Spleen (tissue), 11 donors: Measurements from ENCODE around the gene OR8D1. TPM values are rescaled to one million over a fixed set of nuclear protein-coding genes. Genes with fewer than 3 reads are reported as not detected.

ENCODE experiments used
- DNase-seq: peaks from one replicate; pipeline ENCODE4 v3.0.0-alpha.2; 2020
- H3K27ac ChIP-seq, 8 donors: fragments of 200-600 bp; sonication (generic) in 7 of 8; 1 replicate in 4 of 8; 2 replicates in 4 of 8; pipeline versions ENCODE4 v1.5.0 to v1.8.0; 2016 to 2021; ENCODE audit warnings: inconsistent platforms in 4 of 8, mild to moderate bottlenecking in 4 of 8, moderate library complexity in 1 of 8
- H3K27me3 ChIP-seq, 7 donors: fragments of 200-600 bp; sonication (generic) in 6 of 7; replicated peaks in 1 of 7; 1 replicate in 4 of 7; 2 replicates in 3 of 7; pipeline versions ENCODE4 v1.5.0 to v1.8.0; 2016 to 2021; ENCODE audit warnings: inconsistent platforms in 3 of 7, mild to moderate bottlenecking in 1 of 7
- H3K36me3 ChIP-seq, 6 donors: fragments of 200-600 bp; sonication (generic) in 5 of 6; 1 replicate in 4 of 6; 2 replicates in 2 of 6; pipeline versions ENCODE4 v1.5.0 to v1.8.0; 2016 to 2021; ENCODE audit warnings: inconsistent platforms in 2 of 6
- H3K4me1 ChIP-seq, 6 donors: fragments of 200-600 bp; sonication (generic) in 5 of 6; 1 replicate in 3 of 6; 2 replicates in 3 of 6; pipeline versions ENCODE4 v1.5.0 to v1.8.0; 2016 to 2021; ENCODE audit warnings: inconsistent platforms in 3 of 6
- H3K4me3 ChIP-seq, 8 donors: fragments of 200-600 bp; sonication (generic) in 7 of 8; 1 replicate in 4 of 8; 2 replicates in 4 of 8; pipeline versions ENCODE4 v1.5.0 to v1.8.0; 2016 to 2021; ENCODE audit warnings: inconsistent platforms in 4 of 8, mild to moderate bottlenecking in 4 of 8, moderate library complexity in 2 of 8
- H3K9me3 ChIP-seq, 8 donors: fragments of 200-600 bp; sonication (generic) in 7 of 8; 1 replicate in 4 of 8; 2 replicates in 4 of 8; pipeline versions ENCODE4 v1.5.0 to v1.8.0; 2016 to 2021; ENCODE audit warnings: inconsistent platforms in 4 of 8
- POLR2A ChIP-seq, 3 donors: fragments of 450-650 bp; IDR thresholded peaks; one replicate each; pipeline ENCODE4 v1.5.1; 2017; ENCODE audit warnings: antibody characterized with exemption in 3 of 3, mild to moderate bottlenecking in 1 of 3
- POLR2AphosphoS5 ChIP-seq, 3 donors: sonication (generic); formaldehyde crosslinking; IDR thresholded peaks; one replicate each; pipeline ENCODE4 v1.5.1; 2017; ENCODE audit warnings: antibody characterized with exemption in 3 of 3
- WGBS, 5 donors: extraction: QIAGEN DNeasy Blood & Tissue Kit in 3 of 5; methylation state at CpG; one replicate each; pipeline versions ENCODE4 v1.1.5 to v1.1.7; 2013 to 2018; 5-methylcytosine and 5-hydroxymethylcytosine counted together
- intact Hi-C: fragments of 100-400 bp; cut with DNase I; formaldehyde crosslinking; loops from one replicate; pipeline ENCODE4 v1.15.0; 2023; ENCODE audit warnings: low total_unique reads
- polyA plus RNA-seq, 3 donors: library from polyadenylated mRNA; stranded (reverse); fragments of 200-250 nt; gene quantifications; one replicate each; pipeline ENCODE4 v1.2.1, GENCODE V29; 2013
- total RNA-seq, 7 donors: library from RNA; depleted of rRNA in 3 of 7; stranded (reverse); fragments of >200 nt in 3 of 7; fragmentation: NEBNext Ultra II Directional in 4 of 7; extraction: Animal tissue kit (Norgen Biotek cat#: 25700) in 4 of 7; gene quantifications; one replicate each; pipeline versions ENCODE4 v1.1.0 to v1.2.1, GENCODE V29; 2016 to 2021
- TF ChIP-seq, protein P1 (sequence below), 11 experiments: fragments of 200-600 bp in 7 of 11; fragments of 450-650 bp in 4 of 11; sonication (generic) in 4 of 11; IDR thresholded peaks in 8 of 11; conservative IDR thresholded peaks in 3 of 11; 1 replicate in 7 of 11; 2 replicates in 4 of 11; pipeline versions ENCODE4 v1.4.0 to v1.8.0; 2016 to 2021; ENCODE audit warnings: antibody characterized with exemption in 11 of 11, inconsistent platforms in 4 of 11, mild to moderate bottlenecking in 1 of 11
- donor health status: healthy with polysubstance abuse.
- donor health status: DM: no; HTN: no; CAD: no; lungs with moderate emphysema.
- donor health status: DM: no; HTN: no; CAD: no.
- donor health status: Bipolar disorder and iron deficiency.
- donor health status: healthy.
- donor health status: DM: no; HTN: no; CAD: no.
- donor health status: DM: yes; HTN: yes; CAD: no.

Gene OR8D1
- total and polyA plus RNA-seq, 10 donors: not detected

DNA sequence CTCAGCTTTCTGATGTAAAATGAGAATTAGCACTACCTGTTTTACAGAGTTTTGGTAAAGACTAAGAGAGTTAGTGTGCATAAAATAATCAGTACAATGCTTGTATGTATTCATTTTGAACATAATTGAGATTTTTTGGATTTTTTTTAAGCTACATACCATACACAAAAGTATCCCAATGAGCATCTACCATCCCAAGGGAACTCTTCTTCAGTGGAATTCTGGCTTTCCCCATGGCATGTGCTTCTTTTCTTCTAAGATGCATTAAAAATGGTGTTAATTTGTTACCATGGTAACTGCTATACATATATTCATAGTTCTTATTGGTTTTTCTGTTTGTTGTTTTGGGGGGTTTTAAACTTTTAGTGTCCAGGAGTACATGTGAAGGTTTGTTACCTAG lies 17.7 kb downstream of the OR8D1 start:
- no peaks in the 10 kb centered on the region for H3K27me3 ChIP-seq
- intact Hi-C loops: no loop called here
- peaks cover 0 to 5% (median 0%) of the 10 kb centered on the region in 8 donors for H3K9me3 ChIP-seq
- no peaks in the 10 kb centered on the region for H3K36me3 ChIP-seq
- no peak overlapping the region for H3K27ac ChIP-seq
- H3K4me3 ChIP-seq: no peak overlapping the region
- TF ChIP-seq POLR2AphosphoS5 (IDR thresholded peaks at IDR 0.05): no peak
- TF ChIP-seq POLR2A (IDR thresholded peaks at IDR 0.05): no peak
- TF ChIP-seq, protein P1, sequence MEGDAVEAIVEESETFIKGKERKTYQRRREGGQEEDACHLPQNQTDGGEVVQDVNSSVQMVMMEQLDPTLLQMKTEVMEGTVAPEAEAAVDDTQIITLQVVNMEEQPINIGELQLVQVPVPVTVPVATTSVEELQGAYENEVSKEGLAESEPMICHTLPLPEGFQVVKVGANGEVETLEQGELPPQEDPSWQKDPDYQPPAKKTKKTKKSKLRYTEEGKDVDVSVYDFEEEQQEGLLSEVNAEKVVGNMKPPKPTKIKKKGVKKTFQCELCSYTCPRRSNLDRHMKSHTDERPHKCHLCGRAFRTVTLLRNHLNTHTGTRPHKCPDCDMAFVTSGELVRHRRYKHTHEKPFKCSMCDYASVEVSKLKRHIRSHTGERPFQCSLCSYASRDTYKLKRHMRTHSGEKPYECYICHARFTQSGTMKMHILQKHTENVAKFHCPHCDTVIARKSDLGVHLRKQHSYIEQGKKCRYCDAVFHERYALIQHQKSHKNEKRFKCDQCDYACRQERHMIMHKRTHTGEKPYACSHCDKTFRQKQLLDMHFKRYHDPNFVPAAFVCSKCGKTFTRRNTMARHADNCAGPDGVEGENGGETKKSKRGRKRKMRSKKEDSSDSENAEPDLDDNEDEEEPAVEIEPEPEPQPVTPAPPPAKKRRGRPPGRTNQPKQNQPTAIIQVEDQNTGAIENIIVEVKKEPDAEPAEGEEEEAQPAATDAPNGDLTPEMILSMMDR (IDR thresholded peaks at IDR 0.05 in 8 of 11, conservative IDR thresholded peaks at IDR 0.05 in 3 of 11): no peak
- H3K4me1 ChIP-seq: no peaks in the 10 kb centered on the region
- no peak for DNase-seq

DNA sequence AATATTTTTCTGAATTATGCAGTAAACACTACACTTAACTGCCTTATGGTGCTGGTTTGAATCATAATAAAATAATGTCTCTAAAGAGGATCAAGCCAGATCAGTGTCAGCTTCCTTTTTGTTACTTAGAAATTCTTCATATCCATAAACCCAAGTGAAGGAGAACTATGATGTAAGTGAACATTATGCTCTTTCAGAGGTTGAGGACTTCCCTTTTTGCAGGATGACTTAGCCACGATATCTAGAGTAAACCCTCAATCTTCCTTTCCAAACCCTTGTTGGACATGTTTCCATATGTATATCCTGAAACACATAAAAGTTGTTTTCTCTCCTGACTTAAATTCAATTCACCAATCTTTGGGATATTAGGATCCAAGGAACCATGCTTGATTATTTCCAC lies 19.1 kb downstream of the OR8D1 start:
- no peak overlapping the region for H3K27ac ChIP-seq
- no peak overlapping the region for H3K4me3 ChIP-seq
- no peak for DNase-seq
- TF ChIP-seq, protein P1 (IDR thresholded peaks at IDR 0.05 in 8 of 11, conservative IDR thresholded peaks at IDR 0.05 in 3 of 11): no peak
- no peak for TF ChIP-seq POLR2AphosphoS5 (IDR thresholded peaks at IDR 0.05)
- no peak for TF ChIP-seq POLR2A (IDR thresholded peaks at IDR 0.05)
- no peaks in the 10 kb centered on the region for H3K36me3 ChIP-seq
- WGBS, 5 donors: 25 to 46% (median 31%) methylated on average over 1 of the region's 1 CpG
- intact Hi-C loops: no loop called here
- peaks cover 0 to 9% (median 0%) of the 10 kb centered on the region in 8 donors for H3K9me3 ChIP-seq
- H3K27me3 ChIP-seq: no peaks in the 10 kb centered on the region
- no peaks in the 10 kb centered on the region for H3K4me1 ChIP-seq

DNA sequence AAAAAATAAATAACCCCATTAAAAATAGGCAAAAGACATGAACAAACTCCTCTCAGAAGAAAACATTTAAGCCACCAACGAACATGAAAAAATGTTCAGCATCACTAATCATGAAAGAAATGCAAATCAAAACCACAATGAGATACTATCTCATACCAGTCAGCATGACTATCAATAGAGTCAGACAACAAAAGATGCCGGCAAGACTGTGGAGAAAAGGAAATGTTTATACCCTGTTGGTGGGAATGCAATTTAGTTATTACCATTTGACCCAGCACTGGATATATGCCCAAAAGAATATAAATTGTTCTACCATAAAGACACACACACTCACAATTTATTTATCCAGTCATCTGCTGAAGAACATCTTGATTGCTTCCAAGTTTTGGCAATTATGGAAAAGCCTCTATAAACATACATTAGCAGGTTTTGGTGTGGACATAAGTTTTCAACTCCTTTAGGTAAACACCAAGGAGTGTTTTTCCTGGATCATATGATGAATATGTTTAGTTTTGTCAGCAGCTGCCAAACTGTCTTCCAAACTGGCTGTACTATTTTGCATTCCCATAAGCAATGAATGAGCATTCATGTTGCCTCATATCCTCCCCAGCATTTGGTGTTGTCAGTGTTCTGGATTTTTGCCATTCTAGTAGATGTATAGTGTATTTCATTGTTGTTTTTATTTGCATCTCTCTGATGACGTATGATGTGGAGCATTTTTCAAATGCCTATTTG lies 28.0 kb downstream of the OR8D1 start:
- Histone ChIP-seq H3K9me3 (peaks cover 0 to 33% (median 11%) of the 10 kb centered on the region in 8 donors), H3K27ac (no peak overlapping the region), H3K4me1 (no peaks in the 10 kb centered on the region), H3K4me3 (no peak overlapping the region), H3K36me3 (no peaks in the 10 kb centered on the region), H3K27me3 (no peaks in the 10 kb centered on the region)
- intact Hi-C loops: no loop called here
- WGBS, 5 donors: 50 to 62% (median 58%) methylated on average over 3 of the region's 3 CpGs
- TF ChIP-seq POLR2AphosphoS5 (IDR thresholded peaks at IDR 0.05): no peak
- TF ChIP-seq POLR2A (IDR thresholded peaks at IDR 0.05): no peak
- TF ChIP-seq, protein P1 (IDR thresholded peaks at IDR 0.05 in 8 of 11, conservative IDR thresholded peaks at IDR 0.05 in 3 of 11): no peak
- no peak for DNase-seq

DNA sequence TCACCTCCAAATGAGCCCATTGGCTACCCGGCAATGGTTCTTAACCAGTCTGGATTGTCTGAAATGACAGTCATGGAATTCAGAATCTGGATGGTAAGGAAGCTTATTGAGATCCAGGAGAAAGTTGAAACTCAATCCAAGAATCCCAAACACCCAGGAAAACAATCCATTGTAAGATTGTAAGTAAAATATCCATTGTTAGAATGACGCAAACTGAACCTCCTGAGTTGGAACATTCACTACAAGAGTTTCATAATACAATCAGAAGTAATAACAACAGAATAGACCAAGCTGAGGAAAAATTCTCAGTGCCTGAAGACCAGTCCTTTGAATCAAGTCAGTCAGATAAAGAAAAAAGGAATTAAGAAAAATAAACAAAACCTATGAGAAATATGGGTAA lies 35.5 kb downstream of the OR8D1 start:
- no peak for DNase-seq
- intact Hi-C loops: no loop called here
- TF ChIP-seq, protein P1 (IDR thresholded peaks at IDR 0.05 in 8 of 11, conservative IDR thresholded peaks at IDR 0.05 in 3 of 11): no peak
- TF ChIP-seq POLR2A (IDR thresholded peaks at IDR 0.05): no peak
- no peak overlapping the region for H3K27ac ChIP-seq
- WGBS, 5 donors: 31 to 87% (median 72%) methylated on average over 2 of the region's 2 CpGs
- peaks cover 0 to 5% (median 0%) of the 10 kb centered on the region in 7 donors for H3K27me3 ChIP-seq
- H3K4me3 ChIP-seq: no peak overlapping the region
- peaks cover 0 to 8% (median 0%) of the 10 kb centered on the region in 8 donors for H3K9me3 ChIP-seq
- no peaks in the 10 kb centered on the region for H3K4me1 ChIP-seq
- H3K36me3 ChIP-seq: no peaks in the 10 kb centered on the region
